PC-9 (cell line): ENCODE data around the gene EGR4. TPM values are rescaled to one million over a fixed set of nuclear protein-coding genes. Genes with fewer than 3 reads are reported as not detected.
A peak's percentile ranks its signal among the peaks of the same experiment; 100 is the strongest.

Experiments used
- Bru-seq: library from RNA; stranded (reverse); fragments of 400-500 nt; gene quantifications from one replicate; lab custom pipeline; 2021; lab: Mats Ljungman, UMichigan
- BruChase-seq, 2 experiments: library from RNA; stranded (reverse); fragments of 400-500 nt; gene quantifications; one replicate each; lab custom pipeline; 2021; lab: Mats Ljungman, UMichigan
- BruUV-seq: library from RNA; stranded (reverse); fragments of 400-500 nt; replicated peaks from 2 replicates; lab custom pipeline; 2021; lab: Mats Ljungman, UMichigan
- CTCF ChIA-PET: fragments of 300-600 bp; sonication (Branson Sonifier 250); formaldehyde crosslinking; loops from one replicate; lab custom pipeline; 2022; ENCODE audit warnings: antibody characterized with exemption; lab: Charles Lee
- POLR2A ChIA-PET: fragments of 300-600 bp; sonication (Branson Sonifier 250); formaldehyde crosslinking; loops from one replicate; lab custom pipeline; 2022; ENCODE audit warnings: antibody characterized with exemption; ENCODE audit not compliant: unreplicated experiment; lab: Charles Lee
- DNase-seq, 2 experiments: peaks; one replicate each; pipeline versions ENCODE4 v3.0.0 to v3.0.0-alpha.2; 2015 to 2022; ENCODE audit warnings: mixed read lengths in 1 of 2
- H2AFZ ChIP-seq: fragments of 200-600 bp; sonication (generic); 2 replicates; pipeline ENCODE4 v1.8.1; 2017; ENCODE audit warnings: antibody characterized with exemption
- H3F3A ChIP-seq: fragments of 200-600 bp; sonication (generic); 2 replicates; pipeline ENCODE4 v1.8.1; 2017; ENCODE audit warnings: antibody characterized with exemption, mild to moderate bottlenecking, low read depth; ENCODE audit not compliant: insufficient read depth
- H3K27ac ChIP-seq: fragments of 200-600 bp; sonication (generic); 2 replicates; pipeline ENCODE4 v1.6.1; 2016; ENCODE audit warnings: mixed run types
- H3K27me3 ChIP-seq: fragments of 200-600 bp; sonication (generic); 2 replicates; pipeline ENCODE4 v1.6.1; 2016; ENCODE audit warnings: low read depth, mixed run types; ENCODE audit not compliant: insufficient read depth
- H3K36me3 ChIP-seq: fragments of 200-600 bp; sonication (generic); 2 replicates; pipeline ENCODE4 v1.6.1; 2016; ENCODE audit warnings: low read depth, mixed run types
- H3K4me1 ChIP-seq: fragments of 200-600 bp; sonication (generic); replicated peaks from 2 replicates; pipeline ENCODE4 v1.6.1; 2016; ENCODE audit warnings: mixed run types; ENCODE audit not compliant: insufficient read depth
- H3K4me2 ChIP-seq: fragments of 200-600 bp; sonication (generic); 2 replicates; pipeline ENCODE4 v1.6.1; 2017; ENCODE audit warnings: mixed run types
- H3K4me3 ChIP-seq: fragments of 200-600 bp; sonication (generic); 2 replicates; pipeline ENCODE4 v1.6.1; 2016; ENCODE audit warnings: mixed run types
- H3K79me2 ChIP-seq: fragments of 200-600 bp; sonication (generic); 2 replicates; pipeline ENCODE4 v1.6.1; 2017; ENCODE audit warnings: low read depth, mixed run types
- H3K9me2 ChIP-seq: fragments of 200-600 bp; sonication (generic); 2 replicates; pipeline ENCODE4 v1.8.1; 2017; ENCODE audit warnings: mild to moderate bottlenecking; ENCODE audit not compliant: insufficient read depth
- H3K9me3 ChIP-seq: fragments of 200-600 bp; sonication (generic); 2 replicates; pipeline ENCODE4 v1.8.1; 2016; ENCODE audit warnings: low read depth; ENCODE audit not compliant: insufficient read depth
- H4K20me1 ChIP-seq: fragments of 200-600 bp; sonication (generic); 2 replicates; pipeline ENCODE4 v1.8.1; 2017; ENCODE audit not compliant: insufficient read depth
- CTCF ChIP-seq: fragments of 200-600 bp; sonication (generic); conservative IDR thresholded peaks from 2 replicates; pipeline ENCODE4 v1.6.1; 2017; ENCODE audit warnings: mixed run types, antibody characterized with exemption, mild to moderate bottlenecking, moderate library complexity
- EZH2 ChIP-seq: fragments of 200-600 bp; sonication (generic); IDR thresholded peaks from 2 replicates; pipeline ENCODE4 v1.8.0; 2017; ENCODE audit warnings: antibody characterized with exemption, low read depth
- intact Hi-C: fragments of 100-400 bp; cut with micrococcal nuclease; formaldehyde crosslinking; loops from one replicate; pipeline ENCODE4 v1.10.0; 2022; ENCODE audit not compliant: unreplicated experiment
- long read RNA-seq: library from polyadenylated mRNA; stranded (forward); transcript quantifications from one replicate; pipeline ENCODE4 v2.0.0, GENCODE V29; 2022
- total RNA-seq: library from RNA; stranded (reverse); gene quantifications from 2 replicates; pipeline ENCODE4 v1.2.3, GENCODE V29; 2021

Gene EGR4
- total RNA-seq = not detected in 2 replicates
- percentile 18 among the genes with signal in this experiment for Bru-seq, nascent RNA
- not detected for BruChase-seq, experiment 1, labeled RNA remaining after a 2-hour chase
- BruChase-seq, experiment 2, labeled RNA remaining after a 6-hour chase = percentile 15 among the genes with signal in this experiment
- long read RNA-seq = 0 reads

GRCh38 chr2:73293534-73294171 lies at the start of gene EGR4:
Gene EGR4, minus strand, starts transcription at chr2:73293548. Its CDS starts 231 bp downstream, at chr2:73293317.
- intact Hi-C loops = no loop called here
- Histone ChIP-seq H3K79me2 (no peaks in the 10 kb centered on the region), H3K27ac (no peak within 1 kb of the TSS), H4K20me1 (no peaks in the 10 kb centered on the region; the same call in 1 of the 2 replicates), H3K4me2 (peak within 1 kb of the TSS; percentile 80), H3K27me3 (peaks cover 38% of the 10 kb centered on the region), H2AFZ (peak within 1 kb of the TSS; percentile 78), H3F3A (peaks cover 14% of the 10 kb centered on the region; the same call in 1 of the 2 replicates), H3K4me3 (peak within 1 kb of the TSS; percentile 57), H3K9me2 (no peaks in the 10 kb centered on the region), H3K36me3 (no peaks in the 10 kb centered on the region), H3K9me3 (no peaks in the 10 kb centered on the region), H3K4me1 (0 out of 2 replicates have a peak, but pooled peaks cover 5% of the 10 kb centered on the region)
- TF ChIP-seq EZH2 (no peak), CTCF (no peak; the same call in 1 of the 2 replicates)
- CTCF ChIA-PET = interaction anchor here (0.6 kb wide), 1 partner anchor 38 kb away, joined by 3 read pairs; no protein-coding TSS in a partner anchor
- BruUV-seq = no TSS peak
- peak; percentile 44 to 68 for DNase-seq
- POLR2A ChIA-PET = interaction anchor here (0.7 kb wide), 2 partner anchors 12 to 1155 kb away, joined by 3 to 7 read pairs; no protein-coding TSS in a partner anchor

GRCh38 chr2:73341039-73341438 lies 47.7 kb upstream of the EGR4 start:
- no peaks in the 10 kb centered on the region for H3K9me2 ChIP-seq
- peaks cover 21% of the 10 kb centered on the region for H3K27me3 ChIP-seq
- no peaks in the 10 kb centered on the region for H3K36me3 ChIP-seq
- no peaks in the 10 kb centered on the region for H3K9me3 ChIP-seq
- no peak overlapping the region for H3K4me2 ChIP-seq
- TF ChIP-seq EZH2 = no peak
- no peaks in the 10 kb centered on the region for H3F3A ChIP-seq
- H3K4me1 ChIP-seq = no peaks in the 10 kb centered on the region
- POLR2A ChIA-PET = no interaction called here
- CTCF ChIA-PET = no interaction called here
- H3K79me2 ChIP-seq = no peaks in the 10 kb centered on the region
- DNase-seq = no peak
- no peak overlapping the region for H3K4me3 ChIP-seq
- no peak overlapping the region for H2AFZ ChIP-seq
- no peak overlapping the region for H3K27ac ChIP-seq
- BruUV-seq = no TSS peak
- intact Hi-C loops = no loop called here
- H4K20me1 ChIP-seq = no peaks in the 10 kb centered on the region

- POLR2A ChIA-PET = no interaction called here
- H3K4me1 ChIP-seq = no peaks in the 10 kb centered on the region
- TF ChIP-seq EZH2 = no peak
- no peak for TF ChIP-seq CTCF
- no peaks in the 10 kb centered on the region for H3K36me3 ChIP-seq
- H3K9me2 ChIP-seq = no peaks in the 10 kb centered on the region
- peaks cover 4% of the 10 kb centered on the region for H3K27me3 ChIP-seq
- H3K79me2 ChIP-seq = no peaks in the 10 kb centered on the region
- no peak overlapping the region for H2AFZ ChIP-seq
- no TSS peak for BruUV-seq
- no peak overlapping the region for H3K27ac ChIP-seq
- no peak overlapping the region for H3K4me2 ChIP-seq
- no peaks in the 10 kb centered on the region for H4K20me1 ChIP-seq
- H3K9me3 ChIP-seq = peaks cover 7% of the 10 kb centered on the region; the same call in 1 of the 2 replicates
- H3K4me3 ChIP-seq = no peak overlapping the region
- intact Hi-C loops = no loop called here
- no peak for DNase-seq
- CTCF ChIA-PET = no interaction called here
- no peaks in the 10 kb centered on the region for H3F3A ChIP-seq
Observed at GRCh38 chr2:73339201-73339600, 45.9 kb upstream of the EGR4 start.
